ENCODE measurements around the gene TRIML2.
"Not testable (repeated sequence)": the region's sequence is repeated elsewhere in the genome, so short reads cannot be mapped to it uniquely, and the experiment has no call there.

TRIML2 gene

DNA sequence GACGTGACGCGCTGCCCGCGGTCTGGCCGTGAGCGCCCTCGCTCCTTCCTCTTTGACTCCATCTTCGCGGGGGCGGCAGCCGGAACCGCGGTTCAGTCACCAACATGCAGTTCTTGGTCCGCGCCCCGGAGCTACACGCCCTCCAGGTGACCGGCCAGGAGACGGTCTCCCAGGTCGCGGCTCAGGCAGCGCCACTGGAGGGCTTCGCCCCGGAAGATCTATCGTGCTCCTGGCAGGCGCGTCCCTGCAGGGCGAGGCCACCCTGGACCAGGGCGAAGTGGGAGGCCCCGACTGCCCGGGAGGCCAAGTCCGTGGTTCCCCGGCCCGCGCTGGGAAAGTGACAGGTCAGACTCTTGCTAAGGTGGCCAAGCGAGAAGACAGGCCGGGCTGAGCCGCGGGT, 2.9 kb downstream of the TRIML2 start:
- DNase-seq (ENCODE audit: low spot score): no peak

- DNase-seq (ENCODE audit: low spot score): no peak
Observed at GRCh38 chr4:188092824-188093223, 16.6 kb downstream of the TRIML2 start.

- DNase-seq (ENCODE audit: low spot score): no peak
Observed at GRCh38 chr4:188086858-188087257, 22.5 kb downstream of the TRIML2 start.

GRCh38 chr4:188082796-188083195, 26.6 kb downstream of the TRIML2 start:
- DNase-seq (ENCODE audit: low spot score): no peak

DNA sequence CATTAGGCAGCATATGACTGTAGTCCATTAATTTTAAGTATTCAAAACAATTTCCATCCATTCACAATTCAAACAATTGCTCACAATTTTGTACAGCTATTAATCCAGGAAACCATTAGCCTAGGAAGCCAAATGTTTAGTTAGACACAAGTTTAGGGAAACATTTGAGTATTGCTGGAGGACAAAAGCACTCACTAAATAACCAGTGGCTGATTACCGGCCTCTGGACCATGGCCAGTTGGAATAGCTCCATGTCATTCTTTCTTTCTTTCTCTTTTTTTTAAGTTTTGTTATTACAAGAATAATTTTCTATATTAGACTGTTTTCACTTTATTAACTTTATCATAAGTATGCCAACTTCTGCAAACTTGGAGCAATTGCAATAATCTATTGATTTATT, 31.3 kb downstream of the TRIML2 start:
- DNase-seq (ENCODE audit: low spot score): no peak

DNA sequence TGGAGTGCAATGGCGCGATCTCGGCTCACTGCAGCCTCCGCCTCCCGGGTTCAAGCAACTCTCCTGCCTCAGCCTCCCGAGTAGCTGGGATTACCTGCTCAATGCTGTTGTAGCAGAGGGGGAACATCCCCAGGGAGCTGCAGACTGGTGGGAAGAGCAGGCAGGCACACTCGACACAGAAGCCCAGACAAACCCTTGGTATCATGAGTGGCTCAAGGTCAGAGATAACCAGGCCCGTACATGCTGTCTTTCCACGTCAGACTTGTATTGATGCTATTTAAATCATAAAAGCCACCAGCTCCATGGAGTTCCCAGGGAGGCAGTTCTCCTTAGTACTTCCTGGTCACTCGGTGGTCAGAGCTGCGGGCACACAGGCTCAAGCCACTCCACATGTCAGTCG, 33.2 kb downstream of the TRIML2 start:
- DNase-seq (ENCODE audit: low spot score): no peak

- no peak for DNase-seq (ENCODE audit: low spot score)
Observed at GRCh38 chr4:188061083-188061482, 48.3 kb downstream of the TRIML2 start.

- no peak for DNase-seq (ENCODE audit: low spot score)
Observed at GRCh38 chr4:188053302-188053701, 56.1 kb downstream of the TRIML2 start.

GRCh38 chr4:188046657-188047056, 62.7 kb downstream of the TRIML2 start:
- DNase-seq (ENCODE audit: low spot score): no peak

- not testable (repeated sequence) for DNase-seq (ENCODE audit: low spot score)
Observed at GRCh38 chr4:188045461-188045860, 63.9 kb downstream of the TRIML2 start.

DNA sequence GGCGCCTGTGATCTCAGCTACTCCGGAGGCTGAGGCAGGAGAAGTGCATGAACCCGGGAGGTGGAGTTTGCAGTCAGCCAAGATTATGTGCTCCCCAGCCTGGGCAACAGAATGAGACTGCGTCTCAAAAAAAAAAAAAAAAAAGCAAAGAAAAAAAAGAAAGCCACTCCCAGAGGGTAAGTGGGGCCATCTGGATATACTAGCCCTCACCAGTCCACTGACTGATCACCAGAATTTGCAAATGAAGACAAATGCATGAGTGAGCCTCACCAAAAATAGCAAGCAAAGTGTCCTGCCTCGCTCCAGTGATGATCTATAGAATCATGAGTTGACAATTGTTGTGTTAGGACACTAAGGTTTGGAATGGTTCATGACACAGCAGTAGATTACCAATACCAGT, 66.2 kb downstream of the TRIML2 start:
- DNase-seq (ENCODE audit: low spot score): no peak

DNA sequence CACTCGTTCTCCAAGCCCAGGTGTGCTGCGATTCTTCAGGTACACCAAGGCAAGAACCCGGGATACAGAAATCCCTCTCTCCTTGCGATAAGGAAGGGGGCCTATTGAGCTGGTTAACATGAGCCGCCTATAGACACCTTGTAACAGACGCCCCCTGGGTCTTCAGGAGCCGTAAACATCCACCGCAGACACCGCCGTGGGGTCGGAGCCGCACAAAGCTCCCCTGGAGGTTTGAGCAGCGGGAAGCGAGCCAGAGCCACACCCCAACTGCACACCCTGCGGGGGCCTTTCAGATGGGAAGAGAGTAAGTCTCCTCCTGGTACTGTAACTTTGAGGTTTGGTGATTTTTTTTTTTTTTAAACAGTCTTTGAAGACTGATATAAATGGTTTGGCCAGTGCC, 67.2 kb downstream of the TRIML2 start:
- DNase-seq (ENCODE audit: low spot score): no peak

DNA sequence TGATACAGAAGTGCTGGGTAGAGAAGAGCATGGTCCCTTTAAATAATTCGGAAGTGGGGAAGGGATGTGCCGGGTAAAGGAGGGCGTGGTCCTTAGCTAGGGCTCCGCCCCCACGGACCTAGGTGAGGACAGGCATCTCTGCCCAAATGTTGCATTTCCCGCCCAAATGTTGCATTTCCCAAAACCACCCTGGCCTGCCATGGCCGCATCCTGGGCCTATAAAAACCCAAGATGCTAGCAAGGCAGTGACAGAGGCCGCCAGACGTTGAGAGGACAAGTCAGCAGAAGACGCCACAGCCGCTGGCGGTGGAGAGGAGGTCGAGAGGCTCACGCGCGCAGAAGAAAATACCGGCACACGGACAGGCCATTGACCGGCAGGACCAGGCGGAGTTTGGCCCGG, 67.7 kb downstream of the TRIML2 start:
- DNase-seq (ENCODE audit: low spot score): no peak

Measured in globus pallidus (tissue), 1 donor.